SW480 (cell line): ENCODE results near the gene SOX6.
A peak's percentile ranks its signal among the peaks of the same experiment; 100 is the strongest.

Experiments used
- DNase-seq: peaks from one replicate; pipeline ENCODE4 v3.0.0-alpha.2; 2016; ENCODE audit warnings: low spot score

The SOX6 gene

DNA sequence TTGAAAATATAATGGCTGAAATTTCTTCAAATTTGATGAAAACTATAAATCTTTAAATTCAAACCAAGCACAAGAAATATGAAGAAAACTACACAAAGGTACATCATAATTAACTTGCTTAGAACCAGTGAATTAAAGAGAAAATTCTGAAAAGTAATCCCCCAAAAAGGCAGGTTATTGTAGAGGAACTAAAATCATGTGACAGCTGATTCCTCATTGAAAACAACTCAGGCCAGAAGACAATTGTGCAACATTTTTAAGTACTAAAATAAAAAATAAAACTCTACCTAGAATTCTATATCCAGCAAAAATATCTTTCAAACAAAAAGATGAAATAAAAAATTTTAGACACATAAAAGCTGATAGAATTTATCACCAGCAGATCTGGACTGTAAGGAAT, 90.3 kb downstream of the SOX6 start:
- no peak for DNase-seq

DNA sequence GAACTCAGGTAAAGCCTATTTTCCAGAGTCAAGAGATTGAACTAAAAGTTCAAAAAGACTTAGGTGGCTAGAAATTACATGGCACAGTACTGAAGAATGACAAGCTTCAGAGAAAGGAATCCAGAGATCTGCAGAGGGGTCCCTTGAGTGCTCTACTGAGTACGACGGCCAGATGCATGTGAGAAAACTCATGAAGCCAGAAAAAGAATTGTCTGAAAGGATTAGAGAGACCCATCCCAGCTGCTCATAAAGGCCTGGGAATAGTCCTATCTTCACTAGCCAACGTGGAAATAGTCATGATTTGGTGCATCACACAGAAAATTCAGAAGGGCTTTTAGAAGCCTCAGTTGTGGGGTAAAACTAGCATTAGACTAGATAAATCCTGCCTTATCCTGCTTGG, 91.3 kb downstream of the SOX6 start:
- DNase-seq, result no peak

DNA sequence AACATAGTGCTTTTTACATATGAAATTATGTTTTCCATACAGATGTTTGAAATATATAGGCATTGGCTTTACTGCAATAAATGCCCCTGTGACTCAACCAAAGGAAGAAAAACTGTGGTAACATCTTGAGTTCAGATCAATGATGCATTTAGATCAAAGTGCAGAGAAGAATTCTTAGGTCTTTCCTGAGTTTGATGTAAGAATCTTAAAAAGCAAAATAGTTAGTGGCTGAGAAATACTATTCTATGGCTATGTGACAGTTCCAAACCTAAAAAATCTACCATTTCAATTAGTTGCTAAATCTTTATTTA, 93.7 kb downstream of the SOX6 start:
- no peak for DNase-seq

DNA sequence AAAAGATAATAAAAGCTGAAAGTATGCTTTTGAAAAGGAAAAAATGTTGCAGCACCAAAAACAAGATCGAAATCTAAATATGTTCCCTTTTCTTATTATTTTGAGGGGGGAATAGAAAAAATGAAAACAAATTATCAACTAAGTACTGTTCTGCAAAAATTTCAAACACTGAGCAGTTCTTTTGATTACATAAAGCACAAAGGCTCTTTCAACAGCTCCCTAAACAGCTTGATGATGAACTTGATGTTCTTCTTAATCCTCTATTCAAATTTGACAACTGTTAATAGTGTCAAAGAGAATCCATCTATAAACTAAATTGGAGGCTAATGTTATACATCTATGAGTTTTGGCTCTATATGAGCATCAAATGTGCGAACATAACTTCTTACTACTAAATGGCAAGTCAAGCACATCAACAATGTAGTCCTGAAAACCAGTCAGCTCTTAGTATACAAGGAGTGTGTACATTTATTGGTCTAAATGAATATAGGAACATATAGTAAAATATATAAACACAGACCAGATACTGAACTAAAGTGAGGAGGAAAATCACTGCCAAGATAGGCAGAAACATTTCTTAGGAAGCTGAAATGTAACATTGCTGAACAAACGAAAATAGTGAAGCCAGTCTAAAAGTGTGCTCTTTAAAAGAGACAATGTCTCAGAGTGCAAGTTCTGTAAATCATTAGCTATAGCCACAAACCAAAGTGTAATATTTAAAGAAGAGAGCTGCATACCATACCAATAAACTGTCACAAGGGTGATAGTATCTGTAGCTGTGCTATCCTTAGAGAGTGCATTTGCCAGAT, 94.3 kb downstream of the SOX6 start:
- DNase-seq, result peak; percentile 62

DNA sequence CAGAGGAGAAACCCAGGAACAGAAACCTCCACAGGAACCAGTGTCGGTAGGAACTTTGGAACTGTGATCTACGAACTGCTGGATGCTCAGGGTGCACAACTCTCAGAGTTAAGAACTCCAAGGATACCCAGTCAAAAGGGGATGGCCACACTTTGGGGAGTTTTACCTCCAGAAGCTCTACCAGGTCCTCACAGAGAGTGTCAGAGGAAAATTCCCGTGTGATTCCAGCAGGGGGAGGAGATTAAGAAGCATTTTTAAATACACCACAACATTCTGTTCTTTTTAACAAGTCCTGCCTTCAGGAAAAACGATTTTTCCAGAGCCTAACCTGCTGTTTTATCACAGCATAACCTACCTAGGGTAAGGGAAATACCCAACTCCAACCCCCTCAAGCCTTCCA, 104.0 kb downstream of the SOX6 start:
- no peak for DNase-seq

DNA sequence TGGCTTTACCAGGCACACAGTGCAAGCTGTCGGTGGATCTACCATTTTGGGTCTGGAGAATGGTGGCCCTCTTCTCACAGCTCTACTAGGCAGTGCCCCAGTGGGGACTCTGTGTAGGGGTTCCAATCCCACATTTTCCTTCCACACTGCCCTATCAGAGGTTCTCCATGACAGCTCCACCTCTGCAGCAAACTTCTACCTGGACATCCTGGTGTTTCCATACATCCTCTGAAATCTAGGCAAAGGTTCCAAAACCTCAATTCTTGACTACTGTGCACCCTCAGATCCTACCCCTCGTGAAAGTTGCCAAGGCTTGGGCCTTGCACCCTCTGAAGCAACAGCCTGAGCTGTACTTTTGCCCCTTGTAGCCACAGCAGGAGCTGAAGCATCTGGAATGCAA, 108.1 kb downstream of the SOX6 start:
- DNase-seq, result no peak

DNA sequence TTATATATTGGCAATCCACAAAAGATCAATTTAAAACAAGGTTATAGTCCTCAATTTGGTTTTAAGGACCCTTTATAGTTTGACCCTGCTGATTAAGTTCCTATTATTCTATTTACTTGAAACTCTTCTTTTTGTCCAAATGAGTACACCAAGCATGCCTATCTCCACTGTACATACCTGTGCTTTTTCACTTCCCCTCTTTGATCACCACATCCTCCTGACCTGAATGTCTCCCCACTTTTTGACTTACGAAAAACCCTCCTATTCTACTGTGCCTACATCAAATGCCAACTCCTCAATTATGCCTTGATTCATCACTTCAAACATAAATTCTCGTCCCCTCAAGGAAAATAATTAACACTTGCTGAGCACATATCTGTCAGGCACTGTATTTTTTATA, 113.5 kb downstream of the SOX6 start:
- DNase-seq, result no peak

DNA sequence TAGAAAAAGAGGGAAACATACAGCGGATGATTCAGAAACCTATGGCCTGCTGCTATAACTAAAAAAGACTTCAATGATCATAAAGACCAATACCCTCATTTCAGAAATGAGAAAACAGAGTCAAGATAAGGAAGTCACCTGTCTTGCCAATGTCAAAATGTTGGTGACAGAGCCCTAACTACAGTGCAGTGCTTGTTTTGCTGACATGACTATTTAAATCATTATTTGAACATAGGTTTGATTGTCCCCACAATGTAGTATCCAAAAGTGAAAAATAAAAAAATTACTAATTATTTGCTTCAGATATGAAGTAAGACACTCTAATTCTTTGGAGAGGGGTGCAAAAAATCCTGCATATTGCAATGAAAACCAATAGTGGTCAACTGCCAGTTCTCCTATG, 115.7 kb downstream of the SOX6 start:
- DNase-seq, result no peak

DNA sequence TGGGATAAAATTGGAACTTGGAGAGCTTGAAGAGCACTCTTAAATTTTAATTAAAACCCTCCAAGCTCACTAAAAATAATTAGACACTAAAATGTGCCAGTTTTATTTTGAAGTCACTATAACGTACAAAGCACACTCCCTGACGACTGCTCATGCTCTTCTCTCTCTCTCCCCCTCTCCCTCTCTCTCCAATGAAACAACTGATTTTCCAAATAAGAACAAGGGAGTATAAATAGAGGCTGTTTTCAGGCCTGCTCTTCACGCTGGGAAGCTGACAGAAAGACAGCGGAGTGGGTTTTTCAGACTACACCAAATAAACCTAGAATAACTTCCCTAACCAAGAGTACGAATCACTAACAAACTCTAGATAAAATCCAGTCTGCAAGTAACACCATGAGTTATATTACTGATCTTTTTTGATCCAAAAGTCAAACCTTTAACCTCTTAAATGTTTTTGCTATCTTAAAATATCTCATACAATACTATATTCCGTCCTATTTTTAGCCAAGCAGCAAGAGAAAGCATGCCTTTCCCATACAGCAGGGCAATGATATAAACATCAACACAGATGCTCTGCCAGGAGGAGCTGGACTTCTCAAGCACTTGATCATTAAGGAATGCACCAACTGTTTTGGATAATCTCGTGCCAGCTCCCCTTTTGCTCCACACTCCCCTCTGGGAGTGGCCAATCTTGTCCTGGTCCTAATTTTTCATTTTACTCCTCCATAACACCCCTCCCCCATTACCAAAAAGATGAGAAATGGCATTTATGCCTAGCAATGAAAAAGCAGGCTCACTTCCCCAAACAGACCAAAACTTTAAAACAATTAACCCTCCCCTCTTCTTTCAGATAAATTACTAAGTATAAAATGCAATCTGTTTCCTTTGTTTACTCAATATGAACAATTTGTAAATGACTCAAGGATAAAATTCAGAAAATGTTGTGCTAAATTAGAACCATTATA, 116.9 kb downstream of the SOX6 start:
- DNase-seq, result no peak

DNA sequence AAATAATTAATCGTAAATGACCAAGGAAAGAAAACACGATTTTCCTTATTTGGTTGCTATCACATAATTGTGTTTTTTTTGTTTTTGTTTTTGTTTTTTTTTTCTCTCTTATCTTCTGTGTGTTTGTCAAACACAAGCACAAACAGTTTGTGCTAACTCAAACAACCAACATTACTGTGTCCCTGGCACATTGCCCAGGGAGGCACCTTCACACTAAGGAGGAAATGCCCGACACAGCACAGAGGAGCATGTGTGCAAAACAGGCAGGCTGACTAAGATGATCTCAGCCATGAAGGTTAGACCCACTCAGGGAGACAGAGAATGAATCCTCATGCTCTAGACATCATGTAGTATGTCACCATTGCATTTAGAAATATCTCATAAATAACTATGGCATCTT, 130.1 kb downstream of the SOX6 start:
- no peak for DNase-seq

DNA sequence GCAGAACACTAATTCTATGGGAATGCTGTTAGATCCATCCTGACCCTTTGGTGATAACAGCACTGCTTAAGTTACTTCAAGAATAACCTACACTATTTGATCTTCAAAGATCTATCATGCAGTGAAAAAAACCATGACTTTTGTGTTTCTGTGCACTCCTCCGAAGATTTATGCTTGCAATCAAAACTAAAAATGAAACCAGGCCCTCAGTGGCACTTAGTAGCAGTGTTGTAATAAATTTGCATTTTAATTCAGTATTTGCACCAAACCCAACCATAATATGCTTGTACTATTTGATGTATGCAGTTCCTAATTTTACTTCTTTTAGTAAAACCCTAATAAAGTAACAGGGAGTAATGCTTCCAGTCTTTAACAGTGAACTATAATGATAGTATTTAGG, 130.7 kb downstream of the SOX6 start:
- no peak for DNase-seq

DNA sequence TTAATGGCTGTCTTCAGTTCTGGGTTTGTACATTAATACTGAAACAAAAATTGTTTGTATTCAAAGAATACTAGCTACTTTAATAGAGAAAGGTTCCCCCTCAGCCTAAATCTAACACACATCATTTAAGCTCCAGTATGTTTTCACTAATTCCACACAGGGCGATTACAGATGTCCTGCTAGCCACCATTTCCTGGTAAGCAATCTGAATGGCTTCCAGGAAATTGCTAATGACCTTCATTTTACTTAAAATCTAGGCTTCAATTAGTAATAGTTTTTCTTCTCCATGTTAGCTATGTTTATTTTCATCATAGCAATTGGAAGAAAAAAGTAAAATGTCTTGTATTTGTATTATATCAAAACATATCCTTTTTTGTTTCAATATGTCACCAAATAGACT, 132.8 kb downstream of the SOX6 start:
- no peak for DNase-seq

DNA sequence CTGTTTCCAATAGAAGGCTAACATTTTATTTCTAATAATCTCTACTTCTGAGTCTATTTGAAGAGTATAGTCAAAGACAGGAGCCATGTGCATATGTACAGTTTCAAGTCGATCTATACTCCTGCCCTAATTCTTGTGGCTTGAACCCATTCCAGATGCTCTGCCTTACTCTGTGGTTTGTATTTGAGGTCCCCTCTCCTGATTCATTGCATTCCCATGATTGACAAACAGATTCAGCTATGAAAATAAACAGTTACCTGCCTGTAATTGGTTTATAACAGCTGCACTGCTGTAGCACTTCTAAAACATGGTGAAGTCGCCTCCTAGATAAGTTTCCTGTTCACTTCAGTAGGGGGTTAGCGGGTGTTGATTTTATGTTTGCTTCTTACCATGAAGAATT, 138.7 kb downstream of the SOX6 start:
- no peak for DNase-seq

DNA sequence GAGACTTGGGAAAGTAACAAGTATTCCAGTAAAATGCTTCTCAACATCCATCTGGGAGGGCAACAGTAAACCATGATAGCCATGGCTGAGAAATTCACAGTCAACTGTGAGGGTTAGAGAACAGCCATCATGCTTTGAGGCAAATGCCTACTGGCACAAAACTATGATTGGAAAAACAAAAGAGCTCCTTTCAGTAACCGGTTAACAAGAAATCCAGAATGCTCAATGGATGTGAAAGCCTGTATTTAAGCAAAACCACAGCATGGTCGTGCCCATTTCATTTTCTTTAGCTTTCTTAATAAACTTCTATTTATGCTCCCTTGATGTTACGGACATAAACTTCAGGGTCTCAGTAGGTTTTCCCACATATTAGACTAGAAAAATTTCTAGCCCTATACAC, 139.5 kb downstream of the SOX6 start:
- DNase-seq, result no peak

DNA sequence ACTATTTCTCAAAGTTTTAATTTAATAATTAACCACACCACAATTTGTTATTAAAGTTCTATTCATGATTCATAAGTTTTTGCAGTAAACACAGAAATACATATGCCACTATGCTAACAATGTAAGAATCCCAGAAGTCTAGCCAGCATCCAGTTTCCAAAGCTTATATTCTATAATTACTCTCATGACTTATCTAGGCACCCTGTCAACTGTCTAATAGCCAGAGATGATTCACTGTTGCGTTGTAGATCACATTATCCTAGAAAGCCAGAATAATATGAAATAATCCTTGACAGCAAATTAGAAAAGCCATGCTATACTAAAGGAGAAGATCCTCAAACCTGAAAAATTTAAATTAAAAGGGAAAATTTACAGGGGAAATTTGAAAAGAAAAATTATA, 141.0 kb downstream of the SOX6 start:
- DNase-seq, result no peak

DNA sequence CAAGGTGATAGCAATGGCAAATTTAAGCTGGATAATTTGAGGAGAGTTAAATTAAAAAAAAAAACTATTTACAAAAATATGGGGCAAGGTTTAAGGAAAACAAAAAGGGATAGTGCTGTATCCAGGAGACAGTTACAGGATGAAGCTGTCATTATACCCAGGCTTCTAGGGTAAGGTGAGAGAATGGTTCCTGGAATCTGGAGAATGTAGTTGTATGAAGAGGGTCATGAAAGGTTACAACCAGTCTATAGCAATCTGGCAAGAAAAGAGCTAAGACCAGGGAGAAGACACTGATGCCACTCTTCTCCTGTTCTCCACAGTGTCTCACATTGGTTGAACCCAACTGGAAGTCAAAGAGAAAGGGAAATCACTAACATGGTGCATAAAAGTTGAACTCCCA, 144.9 kb downstream of the SOX6 start:
- no peak for DNase-seq

DNA sequence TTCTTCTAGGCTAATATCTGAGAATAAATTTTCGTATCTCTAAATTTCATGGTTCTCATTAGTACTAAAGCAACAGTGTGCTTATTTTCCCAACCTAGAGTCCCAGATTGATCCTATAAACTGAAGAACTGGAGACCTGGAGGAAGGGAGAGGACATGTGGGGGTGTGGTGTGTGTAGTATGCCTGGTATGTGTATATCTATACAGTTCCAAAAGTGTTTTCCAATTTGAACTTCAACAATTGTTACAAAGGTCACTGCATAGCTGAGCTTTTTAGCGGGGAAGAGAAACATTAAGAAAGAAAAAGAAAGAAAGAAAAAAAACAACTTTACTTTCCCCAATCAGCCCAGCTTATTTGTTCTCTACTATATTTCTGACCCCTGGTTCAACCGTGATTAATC, 152.1 kb downstream of the SOX6 start:
- DNase-seq, result no peak

DNA sequence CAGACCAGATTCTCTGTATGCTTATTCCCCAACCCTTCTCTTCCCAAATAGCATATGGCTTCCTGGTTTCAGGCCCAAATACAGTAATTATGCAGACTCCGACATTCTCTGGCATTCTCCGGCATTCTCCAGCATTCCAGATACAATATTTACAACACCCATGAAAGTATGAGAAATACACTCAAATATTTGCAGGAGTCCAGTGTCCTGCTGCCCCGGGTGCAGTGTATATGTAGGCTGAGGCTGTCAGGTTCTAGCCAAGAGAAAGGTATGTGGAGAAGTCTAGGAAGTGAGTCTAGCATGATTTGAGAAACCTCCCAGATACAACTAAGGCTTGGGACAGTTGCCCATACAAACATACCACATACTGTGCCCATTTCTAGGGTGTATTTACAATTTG, 160.7 kb downstream of the SOX6 start:
- no peak for DNase-seq

DNA sequence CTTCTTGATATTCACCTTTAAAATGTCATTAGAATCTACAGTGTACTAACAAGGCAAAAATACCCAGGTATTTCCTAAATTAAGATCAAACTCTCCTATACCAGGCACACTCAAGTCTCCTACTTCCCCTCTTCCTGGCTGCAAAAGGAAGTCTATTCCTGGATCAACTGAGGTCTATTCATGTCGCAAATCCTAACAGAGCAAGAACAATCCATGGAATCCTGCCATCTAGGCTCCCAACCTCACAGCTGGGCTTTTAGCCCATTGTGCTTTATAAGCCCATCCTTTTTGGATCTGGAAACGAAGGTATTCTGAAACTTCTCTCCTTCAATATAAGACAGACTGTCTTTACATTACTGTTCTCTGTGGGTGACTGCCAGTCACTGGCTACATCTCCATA, 161.8 kb downstream of the SOX6 start:
- DNase-seq, result no peak

DNA sequence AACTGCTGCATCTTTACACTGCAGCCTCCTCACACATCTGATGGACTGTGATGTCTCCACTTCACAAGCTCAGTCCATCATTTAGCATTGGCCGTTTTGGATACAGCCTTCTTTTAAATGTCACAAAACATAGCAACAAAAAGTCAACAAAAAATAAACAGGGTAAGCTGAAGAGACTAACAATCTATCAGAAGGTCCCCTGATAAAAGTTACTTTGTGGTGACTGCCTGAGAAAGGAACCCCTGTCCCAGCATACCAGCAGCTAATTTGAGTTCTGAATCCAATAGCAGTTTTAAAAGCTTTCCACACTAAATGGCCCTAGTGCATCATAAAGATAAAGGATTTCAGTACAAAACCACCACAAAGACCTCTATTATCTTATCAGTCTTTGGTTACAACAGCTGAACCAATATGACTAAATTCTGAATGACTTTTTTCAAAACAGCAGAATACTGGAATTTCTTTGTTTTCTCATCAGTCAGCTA, 162.4 kb downstream of the SOX6 start:
- DNase-seq, result no peak

DNA sequence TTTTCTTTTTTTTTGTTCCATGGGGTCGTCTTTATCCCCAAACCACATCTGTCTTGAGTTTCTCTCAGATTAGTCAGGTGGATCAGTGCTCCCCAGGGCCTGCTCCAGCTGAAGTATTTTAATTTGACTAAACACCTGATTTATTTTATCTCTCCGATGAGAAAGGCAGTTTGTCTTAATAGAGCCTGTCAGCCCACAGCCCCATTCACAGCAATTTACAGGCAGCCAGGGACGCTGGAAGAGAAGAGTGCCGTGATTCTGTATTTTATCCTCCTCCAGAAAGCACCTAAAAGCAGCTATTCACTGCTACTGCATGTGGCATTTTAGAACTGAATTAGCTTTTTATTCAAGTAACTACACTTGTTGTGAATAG, 164.5 kb downstream of the SOX6 start:
- no peak for DNase-seq

DNA sequence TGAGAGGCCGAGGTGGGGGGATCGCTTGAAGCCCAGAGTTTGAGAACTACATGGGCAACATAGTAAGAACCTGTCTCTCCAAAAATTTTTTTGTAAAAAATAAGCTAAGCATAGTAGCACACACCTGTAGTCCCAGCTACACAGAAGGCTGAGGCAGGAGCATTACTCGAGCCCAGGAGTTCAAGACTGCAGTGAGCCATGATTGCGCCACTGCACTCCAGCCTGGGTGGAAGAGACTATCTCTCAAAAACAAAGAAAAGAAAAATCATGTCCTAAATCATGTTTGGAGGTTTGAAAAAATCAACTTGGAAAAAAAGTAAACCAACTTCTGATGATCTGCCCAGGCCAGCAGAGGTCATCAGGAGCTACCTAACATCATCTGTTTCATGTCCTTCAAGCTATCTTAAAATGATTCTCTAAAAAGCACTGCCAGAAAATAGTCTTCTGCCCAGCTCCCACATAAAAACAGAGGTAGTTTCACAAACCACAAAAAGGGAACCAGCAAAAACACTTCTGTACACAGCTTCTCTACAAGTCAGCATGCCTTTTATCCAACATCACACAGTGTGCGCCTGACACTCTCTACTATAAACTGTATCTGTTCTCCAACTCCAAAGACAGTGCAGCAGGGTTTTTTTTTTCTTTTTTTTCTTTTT, 165.0 kb downstream of the SOX6 start:
- DNase-seq, result peak; percentile 5

DNA sequence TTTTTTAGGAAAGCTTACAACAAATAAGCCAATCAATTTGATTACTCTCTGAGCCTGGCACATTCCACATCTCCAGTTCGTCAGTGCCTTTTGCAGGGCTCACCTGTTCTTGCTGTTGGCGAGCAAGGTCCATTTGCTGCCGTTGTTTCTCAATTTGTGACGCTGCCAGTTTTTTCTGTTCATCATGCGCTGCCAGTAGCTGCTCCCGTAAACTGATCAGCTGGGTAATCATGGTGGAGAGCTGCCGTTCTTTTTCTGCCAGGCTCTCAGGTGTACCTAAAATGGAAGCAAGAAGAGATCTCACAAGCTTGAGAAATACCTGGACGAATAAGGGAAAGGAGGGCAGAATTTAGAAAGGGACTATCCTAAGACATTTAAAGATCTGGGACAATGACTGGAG, 169.7 kb downstream of the SOX6 start:
- DNase-seq, result no peak
